ENCODE results near the gene CLMN. TPM values are rescaled to one million over a fixed set of nuclear protein-coding genes. Genes with fewer than 3 reads are reported as not detected.

Gene CLMN
- total and polyA plus RNA-seq, 2 of the 13 experiments (the other 11 are each of a cell fraction or from before 2014, with no cell fraction given), result 15.1 to 16.7 TPM

DNA sequence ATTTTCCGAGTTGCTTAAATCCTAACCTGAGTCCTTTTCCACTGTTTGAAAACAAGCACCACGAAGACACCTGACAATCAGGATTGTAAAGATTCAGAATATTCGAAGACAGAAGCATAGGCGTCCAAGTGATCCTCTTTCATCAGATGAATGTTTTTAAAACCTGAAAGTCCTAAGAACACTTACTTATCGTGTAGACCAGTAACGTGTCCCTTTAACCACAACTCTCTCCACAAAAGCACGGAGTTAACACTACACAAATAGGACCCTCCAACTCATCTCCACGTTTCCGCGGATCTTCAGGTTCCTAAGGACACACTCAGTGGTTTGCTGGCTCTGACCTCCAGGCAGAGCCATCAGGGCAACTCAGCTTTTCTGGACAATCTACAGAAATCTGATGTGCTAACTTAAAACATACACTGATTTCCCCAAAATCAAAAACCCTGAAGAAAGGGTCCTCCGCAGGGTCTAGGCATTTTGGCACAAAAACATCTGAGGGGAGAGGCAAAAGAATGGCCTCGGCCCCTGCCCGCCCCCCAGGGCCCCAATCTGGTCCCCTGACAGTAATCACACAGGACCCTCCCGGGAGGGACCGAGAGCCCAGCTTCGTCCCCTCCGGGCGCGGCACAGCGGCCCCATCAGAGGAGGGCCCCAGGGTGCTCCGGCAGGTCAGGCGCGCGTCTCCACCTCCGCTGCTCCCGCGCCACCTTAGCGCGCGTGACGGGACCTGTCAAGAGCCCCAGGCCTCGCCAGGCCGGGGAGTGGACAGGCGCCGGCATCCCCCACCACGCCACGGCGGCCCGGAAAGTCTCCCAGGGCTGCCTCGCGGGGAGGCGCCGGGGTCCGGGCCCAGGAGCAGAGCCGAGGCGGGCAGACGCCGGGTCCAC lies 163.3 kb downstream of the CLMN start (continued):
- TF ChIP-seq ZNF672 (CRISPR knock-in tag; IDR thresholded peaks at IDR 0.05) (no peak), ZBTB42 (CRISPR knock-in tag; IDR thresholded peaks at IDR 0.05) (no peak), ZC3H13 (CRISPR knock-in tag; IDR thresholded peaks at IDR 0.05) (0 out of 2 replicates have a peak, but pooled peaks have one; percentile 30), ZNF543 (CRISPR knock-in tag; IDR thresholded peaks at IDR 0.05) (no peak), KLF16 (CRISPR knock-in tag; IDR thresholded peaks at IDR 0.05) (no peak), SATB2 (CRISPR knock-in tag; IDR thresholded peaks at IDR 0.05) (no peak), LCORL (IDR thresholded peaks at IDR 0.05) (no peak), LCORL (CRISPR knock-in tag; IDR thresholded peaks at IDR 0.05) (peak; percentile 60), KMT2A (CRISPR knock-in tag; IDR thresholded peaks at IDR 0.05) (peak; percentile 24; the same call in 1 of the 2 replicates), ZNF850 (CRISPR knock-in tag; conservative IDR thresholded peaks at IDR 0.05) (no peak), CHCHD3 (CRISPR knock-in tag; IDR thresholded peaks at IDR 0.05) (no peak), SMAD1 (CRISPR knock-in tag; IDR thresholded peaks at IDR 0.05; ENCODE audit: borderline replicate concordance, low read depth) (no peak), NBN (conservative IDR thresholded peaks at IDR 0.05) (no peak), NONO (IDR thresholded peaks at IDR 0.05) (no peak), NONO (CRISPR knock-in tag; conservative IDR thresholded peaks at IDR 0.05) (0 out of 2 replicates have a peak, but pooled peaks have one; percentile 14), HNRNPLL (IDR thresholded peaks at IDR 0.05; ENCODE audit: low read depth, low read length, poor library complexity, severe bottlenecking) (no peak), ZNF367 (CRISPR knock-in tag; IDR thresholded peaks at IDR 0.05; ENCODE audit: borderline replicate concordance) (no peak), KDM5B (CRISPR knock-in tag; IDR thresholded peaks at IDR 0.05; ENCODE audit: borderline replicate concordance) (peak; percentile 24; the same call in 1 of the 2 replicates)
- TF ChIP-seq, protein P1, sequence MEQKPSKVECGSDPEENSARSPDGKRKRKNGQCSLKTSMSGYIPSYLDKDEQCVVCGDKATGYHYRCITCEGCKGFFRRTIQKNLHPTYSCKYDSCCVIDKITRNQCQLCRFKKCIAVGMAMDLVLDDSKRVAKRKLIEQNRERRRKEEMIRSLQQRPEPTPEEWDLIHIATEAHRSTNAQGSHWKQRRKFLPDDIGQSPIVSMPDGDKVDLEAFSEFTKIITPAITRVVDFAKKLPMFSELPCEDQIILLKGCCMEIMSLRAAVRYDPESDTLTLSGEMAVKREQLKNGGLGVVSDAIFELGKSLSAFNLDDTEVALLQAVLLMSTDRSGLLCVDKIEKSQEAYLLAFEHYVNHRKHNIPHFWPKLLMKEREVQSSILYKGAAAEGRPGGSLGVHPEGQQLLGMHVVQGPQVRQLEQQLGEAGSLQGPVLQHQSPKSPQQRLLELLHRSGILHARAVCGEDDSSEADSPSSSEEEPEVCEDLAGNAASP (CRISPR knock-in tag; IDR thresholded peaks at IDR 0.05; ENCODE audit: borderline replicate concordance), result 0 out of 2 replicates have a peak, but pooled peaks have one; percentile 10
- TF ChIP-seq, protein P2, sequence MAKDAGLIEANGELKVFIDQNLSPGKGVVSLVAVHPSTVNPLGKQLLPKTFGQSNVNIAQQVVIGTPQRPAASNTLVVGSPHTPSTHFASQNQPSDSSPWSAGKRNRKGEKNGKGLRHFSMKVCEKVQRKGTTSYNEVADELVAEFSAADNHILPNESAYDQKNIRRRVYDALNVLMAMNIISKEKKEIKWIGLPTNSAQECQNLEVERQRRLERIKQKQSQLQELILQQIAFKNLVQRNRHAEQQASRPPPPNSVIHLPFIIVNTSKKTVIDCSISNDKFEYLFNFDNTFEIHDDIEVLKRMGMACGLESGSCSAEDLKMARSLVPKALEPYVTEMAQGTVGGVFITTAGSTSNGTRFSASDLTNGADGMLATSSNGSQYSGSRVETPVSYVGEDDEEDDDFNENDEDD (CRISPR knock-in tag; IDR thresholded peaks at IDR 0.05; ENCODE audit: borderline replicate concordance), result no peak
- TF ChIP-seq, protein P3, sequence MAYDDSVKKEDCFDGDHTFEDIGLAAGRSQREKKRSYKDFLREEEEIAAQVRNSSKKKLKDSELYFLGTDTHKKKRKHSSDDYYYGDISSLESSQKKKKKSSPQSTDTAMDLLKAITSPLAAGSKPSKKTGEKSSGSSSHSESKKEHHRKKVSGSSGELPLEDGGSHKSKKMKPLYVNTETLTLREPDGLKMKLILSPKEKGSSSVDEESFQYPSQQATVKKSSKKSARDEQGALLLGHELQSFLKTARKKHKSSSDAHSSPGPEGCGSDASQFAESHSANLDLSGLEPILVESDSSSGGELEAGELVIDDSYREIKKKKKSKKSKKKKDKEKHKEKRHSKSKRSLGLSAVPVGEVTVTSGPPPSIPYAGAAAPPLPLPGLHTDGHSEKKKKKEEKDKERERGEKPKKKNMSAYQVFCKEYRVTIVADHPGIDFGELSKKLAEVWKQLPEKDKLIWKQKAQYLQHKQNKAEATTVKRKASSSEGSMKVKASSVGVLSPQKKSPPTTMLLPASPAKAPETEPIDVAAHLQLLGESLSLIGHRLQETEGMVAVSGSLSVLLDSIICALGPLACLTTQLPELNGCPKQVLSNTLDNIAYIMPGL (CRISPR knock-in tag; IDR thresholded peaks at IDR 0.05; ENCODE audit: borderline replicate concordance in 1 of 2, low read depth in 1 of 2), result peak in 1 of 2 experiments; percentile 25; a peak in 1 of 4 replicates
- TF ChIP-seq, protein P4, sequence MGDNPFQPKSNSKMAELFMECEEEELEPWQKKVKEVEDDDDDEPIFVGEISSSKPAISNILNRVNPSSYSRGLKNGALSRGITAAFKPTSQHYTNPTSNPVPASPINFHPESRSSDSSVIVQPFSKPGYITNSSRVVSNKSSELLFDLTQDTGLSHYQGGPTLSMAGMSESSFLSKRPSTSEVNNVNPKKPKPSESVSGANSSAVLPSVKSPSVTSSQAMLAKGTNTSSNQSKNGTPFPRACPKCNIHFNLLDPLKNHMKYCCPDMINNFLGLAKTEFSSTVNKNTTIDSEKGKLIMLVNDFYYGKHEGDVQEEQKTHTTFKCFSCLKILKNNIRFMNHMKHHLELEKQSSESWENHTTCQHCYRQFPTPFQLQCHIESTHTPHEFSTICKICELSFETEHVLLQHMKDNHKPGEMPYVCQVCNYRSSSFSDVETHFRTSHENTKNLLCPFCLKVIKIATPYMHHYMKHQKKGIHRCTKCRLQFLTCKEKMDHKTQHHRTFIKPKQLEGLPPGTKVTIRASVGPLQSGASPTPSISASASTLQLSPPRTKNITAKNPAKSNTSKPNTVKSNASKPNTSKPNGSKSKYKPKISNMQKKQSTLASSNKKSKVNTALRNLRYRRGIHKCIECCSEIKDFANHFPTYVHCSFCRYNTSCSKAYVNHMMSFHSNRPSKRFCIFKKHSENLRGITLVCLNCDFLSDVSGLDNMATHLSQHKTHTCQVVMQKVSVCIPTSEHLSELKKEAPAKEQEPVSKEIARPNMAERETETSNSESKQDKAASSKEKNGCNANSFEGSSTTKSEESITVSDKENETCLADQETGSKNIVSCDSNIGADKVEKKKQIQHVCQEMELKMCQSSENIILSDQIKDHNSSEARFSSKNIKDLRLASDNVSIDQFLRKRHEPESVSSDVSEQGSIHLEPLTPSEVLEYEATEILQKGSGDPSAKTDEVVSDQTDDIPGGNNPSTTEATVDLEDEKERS (CRISPR knock-in tag; IDR thresholded peaks at IDR 0.05), result no peak

All from HepG2 (cell line).